Lower leg skin (tissue), 3 donors: Measurements from ENCODE around the gene BMAL1.

Source experiments
- POLR2A ChIP-seq, 2 donors: fragments of 450-650 bp; IDR thresholded peaks; one replicate each; pipeline ENCODE4 v1.6.1; 2016 to 2017; ENCODE audit warnings: antibody characterized with exemption in 2 of 2, mild to moderate bottlenecking in 1 of 2, moderate library complexity in 1 of 2
- TF ChIP-seq, protein P1 (sequence below), 3 donors: fragments of 450-650 bp; IDR thresholded peaks; one replicate each; pipeline ENCODE4 v1.5.1; 2016; ENCODE audit warnings: antibody characterized with exemption in 3 of 3, mild to moderate bottlenecking in 3 of 3, moderate library complexity in 2 of 3

DNA sequence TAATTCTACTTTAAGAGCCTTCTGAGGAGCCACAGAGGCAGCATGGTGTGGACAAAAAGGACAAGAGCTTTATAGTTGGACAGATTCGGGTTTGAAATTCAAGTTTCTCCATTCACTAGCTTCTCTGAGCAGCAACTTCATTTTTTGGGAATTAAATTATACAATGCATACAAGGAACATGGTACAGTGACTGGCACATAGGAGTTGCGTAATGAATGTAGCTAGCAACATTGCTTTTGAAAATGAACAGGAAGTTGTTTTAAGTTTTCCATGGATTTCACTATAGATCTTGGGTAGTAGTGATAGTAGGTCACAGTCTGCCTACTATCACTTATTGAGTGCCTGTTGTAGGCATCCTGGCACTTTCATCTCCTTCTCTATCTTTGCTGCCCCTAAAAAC lies 41.0 kb upstream of the BMAL1 start:
- TF ChIP-seq, protein P1, sequence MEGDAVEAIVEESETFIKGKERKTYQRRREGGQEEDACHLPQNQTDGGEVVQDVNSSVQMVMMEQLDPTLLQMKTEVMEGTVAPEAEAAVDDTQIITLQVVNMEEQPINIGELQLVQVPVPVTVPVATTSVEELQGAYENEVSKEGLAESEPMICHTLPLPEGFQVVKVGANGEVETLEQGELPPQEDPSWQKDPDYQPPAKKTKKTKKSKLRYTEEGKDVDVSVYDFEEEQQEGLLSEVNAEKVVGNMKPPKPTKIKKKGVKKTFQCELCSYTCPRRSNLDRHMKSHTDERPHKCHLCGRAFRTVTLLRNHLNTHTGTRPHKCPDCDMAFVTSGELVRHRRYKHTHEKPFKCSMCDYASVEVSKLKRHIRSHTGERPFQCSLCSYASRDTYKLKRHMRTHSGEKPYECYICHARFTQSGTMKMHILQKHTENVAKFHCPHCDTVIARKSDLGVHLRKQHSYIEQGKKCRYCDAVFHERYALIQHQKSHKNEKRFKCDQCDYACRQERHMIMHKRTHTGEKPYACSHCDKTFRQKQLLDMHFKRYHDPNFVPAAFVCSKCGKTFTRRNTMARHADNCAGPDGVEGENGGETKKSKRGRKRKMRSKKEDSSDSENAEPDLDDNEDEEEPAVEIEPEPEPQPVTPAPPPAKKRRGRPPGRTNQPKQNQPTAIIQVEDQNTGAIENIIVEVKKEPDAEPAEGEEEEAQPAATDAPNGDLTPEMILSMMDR (IDR thresholded peaks at IDR 0.05) = no peak
- TF ChIP-seq POLR2A (IDR thresholded peaks at IDR 0.05) = no peak
